GM23338 (cell line): ENCODE results near the gene FAM185A. TPM values are rescaled to one million over a fixed set of nuclear protein-coding genes. Genes with fewer than 3 reads are reported as not detected.

ENCODE experiments used
- ATAC-seq: fragments of 200-7000 bp; cut with Tn5 transposase; 3 replicates; pipeline ENCODE4 v1.9.1; 2020
- DNase-seq: peaks from one replicate; pipeline ENCODE4 v3.0.0-alpha.2; 2015; ENCODE audit warnings: low spot score
- H2AFZ ChIP-seq: fragments of 200-600 bp; sonication (generic); 2 replicates; pipeline ENCODE4 v1.8.0; 2016; ENCODE audit warnings: antibody characterized with exemption, mild to moderate bottlenecking, moderate library complexity
- H3F3A ChIP-seq: fragments of 200-600 bp; sonication (generic); replicated peaks from 2 replicates; pipeline ENCODE4 v1.8.0; 2017; ENCODE audit warnings: antibody characterized with exemption, mixed run types, low read depth
- H3K27ac ChIP-seq: fragments of 200-600 bp; sonication (generic); 2 replicates; pipeline ENCODE4 v1.6.1; 2016; ENCODE audit warnings: low read depth
- H3K27me3 ChIP-seq: fragments of 200-600 bp; sonication (generic); 2 replicates; pipeline ENCODE4 v1.8.0; 2016; ENCODE audit warnings: mild to moderate bottlenecking, mixed run types, moderate library complexity; ENCODE audit not compliant: insufficient read depth
- H3K36me3 ChIP-seq: fragments of 200-600 bp; sonication (generic); 2 replicates; pipeline ENCODE4 v1.8.0; 2016; ENCODE audit warnings: mild to moderate bottlenecking; ENCODE audit not compliant: insufficient read depth
- H3K4me1 ChIP-seq: fragments of 200-600 bp; sonication (generic); 2 replicates; pipeline ENCODE4 v1.8.0; 2016; ENCODE audit warnings: mild to moderate bottlenecking, moderate library complexity; ENCODE audit not compliant: insufficient read depth
- H3K4me2 ChIP-seq: fragments of 200-600 bp; sonication (generic); 2 replicates; pipeline ENCODE4 v1.7.1; 2017; ENCODE audit warnings: mixed run types
- H3K4me3 ChIP-seq: fragments of 200-600 bp; sonication (generic); 2 replicates; pipeline ENCODE4 v1.6.1; 2016; ENCODE audit warnings: mixed run types
- H3K79me2 ChIP-seq: fragments of 200-600 bp; sonication (generic); replicated peaks from 2 replicates; pipeline ENCODE4 v1.8.0; 2017; ENCODE audit warnings: mild to moderate bottlenecking; ENCODE audit not compliant: insufficient read depth
- H3K9me2 ChIP-seq: fragments of 200-600 bp; sonication (generic); 2 replicates; pipeline ENCODE4 v1.8.0; 2017; ENCODE audit not compliant: insufficient read depth
- H4K20me1 ChIP-seq: fragments of 200-600 bp; sonication (generic); replicated peaks from 2 replicates; pipeline ENCODE4 v1.8.0; 2017; ENCODE audit warnings: mild to moderate bottlenecking; ENCODE audit not compliant: insufficient read depth
- H3K27ac Mint-ChIP-seq: 2 replicates; pipeline ENCODE4 v1.8.0; 2020; ENCODE audit warnings: inconsistent platforms, mild to moderate bottlenecking, moderate library complexity, mixed read lengths
- H3K27me3 Mint-ChIP-seq: 3 replicates; pipeline ENCODE4 v1.8.0; 2022; ENCODE audit warnings: low read depth, mild to moderate bottlenecking, moderate library complexity, mixed read lengths, inconsistent platforms; ENCODE audit not compliant: insufficient read depth, poor library complexity
- H3K36me3 Mint-ChIP-seq: 3 replicates; pipeline ENCODE4 v1.8.0; 2021; ENCODE audit warnings: low read depth, mild to moderate bottlenecking, inconsistent platforms, moderate library complexity, mixed read lengths
- H3K4me1 Mint-ChIP-seq: 3 replicates; pipeline ENCODE4 v1.8.0; 2020; ENCODE audit warnings: mild to moderate bottlenecking, inconsistent platforms, mixed read lengths
- H3K4me3 Mint-ChIP-seq: 3 replicates; pipeline ENCODE4 v1.8.0; 2021; ENCODE audit warnings: moderate library complexity, mild to moderate bottlenecking, inconsistent platforms, mixed read lengths
- H3K9me3 Mint-ChIP-seq: 3 replicates; pipeline ENCODE4 v1.8.0; 2020; ENCODE audit warnings: moderate library complexity, mild to moderate bottlenecking, inconsistent platforms, mixed read lengths
- CREB1 ChIP-seq: fragments of 250-450 bp; sonication (Bioruptor Pico); IDR thresholded peaks from 2 replicates; pipeline ENCODE4 v1.5.0; 2020; ENCODE audit warnings: low read depth, mild to moderate bottlenecking, moderate library complexity
- CTCF ChIP-seq, 2 experiments: fragments of 200-600 bp in 1 of 2; sonication (generic) in 1 of 2; conservative IDR thresholded peaks; 2 replicates each; pipeline versions ENCODE4 v1.5.1 to v1.6.1; 2016 to 2017; ENCODE audit warnings: antibody characterized with exemption in 2 of 2, low read depth in 2 of 2, mild to moderate bottlenecking in 2 of 2, moderate library complexity in 1 of 2
- NANOG ChIP-seq: IDR thresholded peaks from 2 replicates; pipeline ENCODE4 v1.6.1; 2016; ENCODE audit warnings: antibody characterized with exemption, borderline replicate concordance
- REST ChIP-seq: IDR thresholded peaks from one replicate; pipeline ENCODE4 v1.6.1; 2018; ENCODE audit warnings: antibody characterized with exemption; ENCODE audit not compliant: unreplicated experiment
- ZNF331 ChIP-seq: fragments of 250-450 bp; sonication (Bioruptor Pico); IDR thresholded peaks from 2 replicates; pipeline ENCODE4 v1.5.0; 2020; ENCODE audit warnings: low read depth, mild to moderate bottlenecking, moderate library complexity
- ZNF462 ChIP-seq: fragments of 250-450 bp; sonication (Bioruptor Pico); IDR thresholded peaks from 2 replicates; pipeline ENCODE4 v1.5.0; 2020; ENCODE audit warnings: mild to moderate bottlenecking, moderate library complexity
- polyA plus RNA-seq: library from polyadenylated mRNA; unstranded; fragments of >200 nt; fragmentation: Nextera tagmentation; extraction: Ambion mirVana; gene quantifications from 2 replicates; pipeline ENCODE4 v1.2.1, GENCODE V29; 2016
- total RNA-seq: library from RNA; depleted of rRNA; stranded (reverse); fragments of >200 nt; shearing (Covaris generic); gene quantifications from 2 replicates; pipeline ENCODE4 v1.2.3, GENCODE V29; 2014
- TF ChIP-seq, protein P1 (sequence below): IDR thresholded peaks from 2 replicates; pipeline ENCODE4 v1.6.1; 2016; ENCODE audit warnings: antibody characterized with exemption

The FAM185A gene
- total and polyA plus RNA-seq, 2 experiments from 2014 or later = 5.7 to 11.7 TPM

DNA sequence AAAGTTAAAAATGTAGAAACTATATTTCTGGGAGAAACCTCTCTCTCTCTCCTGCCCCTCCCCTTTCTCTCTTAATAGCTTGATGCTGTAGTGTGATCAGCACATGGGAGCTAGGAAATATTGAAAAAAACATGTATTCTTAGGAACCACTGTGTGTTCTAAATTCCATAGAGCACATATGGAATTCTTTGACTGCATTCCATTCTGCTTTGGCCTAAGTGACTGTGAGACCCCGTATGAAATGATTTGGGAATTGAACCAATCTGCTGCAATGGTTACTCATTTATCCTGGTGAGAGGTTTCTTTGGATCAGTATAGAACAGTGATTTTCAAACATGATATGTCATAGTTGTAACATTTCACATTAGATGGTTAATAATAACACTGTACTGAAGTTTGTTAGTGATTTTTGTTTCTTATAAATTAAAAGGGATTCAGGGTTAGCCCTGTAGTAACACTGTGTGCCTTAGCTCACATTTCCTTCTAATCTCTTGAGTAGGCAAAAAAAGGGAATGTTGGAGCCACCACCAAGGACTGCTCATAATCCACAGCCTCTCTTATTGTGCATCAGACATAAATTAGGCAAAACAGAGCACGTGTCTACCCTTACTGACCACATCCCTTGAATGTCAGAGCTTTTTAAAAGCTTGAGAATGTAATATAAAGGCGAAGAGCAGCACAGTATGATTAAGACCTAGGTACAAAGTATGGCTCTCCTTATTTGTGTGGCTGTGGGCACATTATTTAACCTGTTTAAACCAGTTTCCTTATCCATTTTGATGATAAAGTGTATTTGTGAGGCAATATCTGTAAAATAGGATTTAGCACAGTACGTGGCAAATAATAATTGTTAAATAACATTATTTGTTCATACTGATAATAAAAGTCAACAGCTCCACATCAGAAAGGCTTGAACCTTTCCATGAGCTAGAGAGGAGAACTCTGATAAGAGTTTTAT lies 69.1 kb downstream of the FAM185A start:
- H4K20me1 ChIP-seq = no peaks in the 10 kb centered on the region
- no peak for ATAC-seq
- H3K27ac ChIP-seq = no peak overlapping the region
- H3F3A ChIP-seq = no peaks in the 10 kb centered on the region
- Mint-ChIP-seq H3K4me1 (peaks cover 2% of the 10 kb centered on the region; the same call in 1 of the 3 replicates), H3K27ac (no peak overlapping the region), H3K4me3 (no peak overlapping the region), H3K9me3 (no peaks in the 10 kb centered on the region; the same call in 2 of the 3 replicates), H3K36me3 (no peaks in the 10 kb centered on the region), H3K27me3 (no peaks in the 10 kb centered on the region)
- no peak overlapping the region for H3K4me2 ChIP-seq
- H2AFZ ChIP-seq = no peak overlapping the region
- DNase-seq = no peak
- H3K4me3 ChIP-seq = no peak overlapping the region
- no peaks in the 10 kb centered on the region for H3K79me2 ChIP-seq
- no peaks in the 10 kb centered on the region for H3K36me3 ChIP-seq
- H3K9me2 ChIP-seq = no peaks in the 10 kb centered on the region; the same call in 1 of the 2 replicates
- peaks cover 3% of the 10 kb centered on the region; the same call in 1 of the 2 replicates for H3K4me1 ChIP-seq
- H3K27me3 ChIP-seq = no peaks in the 10 kb centered on the region
- TF ChIP-seq ZNF331 = no peak
- TF ChIP-seq NANOG = no peak
- TF ChIP-seq ZNF462 = no peak

- no peaks in the 10 kb centered on the region; the same call in 1 of the 2 replicates for H3K9me2 ChIP-seq
- no peaks in the 10 kb centered on the region for H3K79me2 ChIP-seq
- Mint-ChIP-seq H3K4me1 (no peaks in the 10 kb centered on the region), H3K36me3 (no peaks in the 10 kb centered on the region), H3K4me3 (no peak overlapping the region), H3K27me3 (no peaks in the 10 kb centered on the region), H3K9me3 (no peaks in the 10 kb centered on the region; the same call in 2 of the 3 replicates), H3K27ac (no peak overlapping the region)
- H3K36me3 ChIP-seq = no peaks in the 10 kb centered on the region
- no peak overlapping the region for H3K4me3 ChIP-seq
- no peak overlapping the region for H3K4me2 ChIP-seq
- H3K27ac ChIP-seq = no peak overlapping the region
- no peaks in the 10 kb centered on the region for H3F3A ChIP-seq
- no peak for DNase-seq
- no peaks in the 10 kb centered on the region for H3K27me3 ChIP-seq
- H3K4me1 ChIP-seq = no peaks in the 10 kb centered on the region
- H4K20me1 ChIP-seq = no peaks in the 10 kb centered on the region
- ATAC-seq = no peak
- no peak overlapping the region for H2AFZ ChIP-seq
- TF ChIP-seq CREB1 (CRISPR knock-in tag) (no peak), REST (no peak), NANOG (no peak), CTCF (conservative IDR thresholded peaks at IDR 0.05; ENCODE audit: low read depth in 2 of 2) (no peak)
- TF ChIP-seq, protein P1, sequence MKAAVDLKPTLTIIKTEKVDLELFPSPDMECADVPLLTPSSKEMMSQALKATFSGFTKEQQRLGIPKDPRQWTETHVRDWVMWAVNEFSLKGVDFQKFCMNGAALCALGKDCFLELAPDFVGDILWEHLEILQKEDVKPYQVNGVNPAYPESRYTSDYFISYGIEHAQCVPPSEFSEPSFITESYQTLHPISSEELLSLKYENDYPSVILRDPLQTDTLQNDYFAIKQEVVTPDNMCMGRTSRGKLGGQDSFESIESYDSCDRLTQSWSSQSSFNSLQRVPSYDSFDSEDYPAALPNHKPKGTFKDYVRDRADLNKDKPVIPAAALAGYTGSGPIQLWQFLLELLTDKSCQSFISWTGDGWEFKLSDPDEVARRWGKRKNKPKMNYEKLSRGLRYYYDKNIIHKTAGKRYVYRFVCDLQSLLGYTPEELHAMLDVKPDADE = no peak
Measured at GRCh38 chr7:102819151-102819550, 70.4 kb downstream of the FAM185A start.
